ENCODE results near the gene CAPZB.

CAPZB gene

GRCh38 chr1:19436716-19437476 is 48.4 kb downstream of the CAPZB start:
- FAIRE-seq: no peak
- no peak for DNase-seq (ENCODE audit: extremely low spot score, insufficient read length, low read depth)

GRCh38 chr1:19435851-19436455 is 49.4 kb downstream of the CAPZB start:
- no peak for DNase-seq (ENCODE audit: extremely low spot score, insufficient read length, low read depth)
- FAIRE-seq: no peak

- FAIRE-seq (no peak), DNase-seq (ENCODE audit: extremely low spot score, insufficient read length, low read depth) (no peak)
These were observed 50.2 kb downstream of the CAPZB start for GRCh38 chr1:19435181-19435580.

GRCh38 chr1:19433719-19433998 is 51.7 kb downstream of the CAPZB start:
- DNase-seq (ENCODE audit: extremely low spot score, insufficient read length, low read depth) (no peak), FAIRE-seq (no peak)

GRCh38 chr1:19432943-19433718 is 52.2 kb downstream of the CAPZB start:
- no peak for DNase-seq (ENCODE audit: extremely low spot score, insufficient read length, low read depth)
- FAIRE-seq: no peak

GRCh38 chr1:19430121-19431068 is 54.9 kb downstream of the CAPZB start:
- no peak for FAIRE-seq
- no peak for DNase-seq (ENCODE audit: extremely low spot score, insufficient read length, low read depth)

- DNase-seq (ENCODE audit: extremely low spot score, insufficient read length, low read depth) (no peak), FAIRE-seq (no peak)
These were observed 55.7 kb downstream of the CAPZB start for GRCh38 chr1:19429611-19430010.

GRCh38 chr1:19427087-19427781 is 58.1 kb downstream of the CAPZB start:
- no peak for DNase-seq (ENCODE audit: extremely low spot score, insufficient read length, low read depth)
- FAIRE-seq: no peak

GRCh38 chr1:19426294-19427086 is 58.8 kb downstream of the CAPZB start:
- no peak for DNase-seq (ENCODE audit: extremely low spot score, insufficient read length, low read depth)
- no peak for FAIRE-seq

- FAIRE-seq (no peak), DNase-seq (ENCODE audit: extremely low spot score, insufficient read length, low read depth) (no peak)
These were observed 59.6 kb downstream of the CAPZB start for GRCh38 chr1:19425646-19426239.

- DNase-seq (ENCODE audit: extremely low spot score, insufficient read length, low read depth): no peak
- no peak for FAIRE-seq
These were observed 60.4 kb downstream of the CAPZB start for GRCh38 chr1:19424651-19425570.

GRCh38 chr1:19423130-19423529 is 62.2 kb downstream of the CAPZB start:
- FAIRE-seq (no peak), DNase-seq (ENCODE audit: extremely low spot score, insufficient read length, low read depth) (no peak)

GRCh38 chr1:19421365-19421764 is 64.0 kb downstream of the CAPZB start:
- FAIRE-seq: no peak
- no peak for DNase-seq (ENCODE audit: extremely low spot score, insufficient read length, low read depth)

- FAIRE-seq (no peak), DNase-seq (ENCODE audit: extremely low spot score, insufficient read length, low read depth) (no peak)
These were observed 64.7 kb downstream of the CAPZB start for GRCh38 chr1:19420606-19421005.

- DNase-seq (ENCODE audit: extremely low spot score, insufficient read length, low read depth) (no peak), FAIRE-seq (no peak)
These were observed 65.6 kb downstream of the CAPZB start for GRCh38 chr1:19419691-19420090.

- FAIRE-seq: no peak
- no peak for DNase-seq (ENCODE audit: extremely low spot score, insufficient read length, low read depth)
These were observed 66.8 kb downstream of the CAPZB start for GRCh38 chr1:19418503-19418971.

- no peak for FAIRE-seq
- no peak for DNase-seq (ENCODE audit: extremely low spot score, insufficient read length, low read depth)
These were observed 68.3 kb downstream of the CAPZB start for GRCh38 chr1:19416921-19417470.
